Smooth muscle cell (in vitro differentiated cells): ENCODE measurements around the gene REXO4. TPM values are rescaled to one million over a fixed set of nuclear protein-coding genes. Genes with fewer than 3 reads are reported as not detected.
"Not testable (repeated sequence)": the region's sequence is repeated elsewhere in the genome, so short reads cannot be mapped to it uniquely, and the experiment has no call there.

ENCODE experiments used
- DNase-seq: peaks from one replicate; lab custom pipeline; 2025; ENCODE audit not compliant: unreplicated experiment; lab: John Stamatoyannopoulos, UW
- H2AFZ ChIP-seq: fragments of 200-600 bp; sonication (generic); 2 replicates; pipeline ENCODE4 v1.6.0; 2016; ENCODE audit warnings: antibody characterized with exemption, low read depth, mild to moderate bottlenecking
- H3F3A ChIP-seq: fragments of 200-600 bp; sonication (generic); 2 replicates; pipeline ENCODE4 v1.6.0; 2017; ENCODE audit warnings: antibody characterized with exemption, low read depth
- H3K27ac ChIP-seq: fragments of 200-600 bp; sonication (generic); 2 replicates; pipeline ENCODE4 v1.5.1; 2016; ENCODE audit warnings: low read depth, mild to moderate bottlenecking
- H3K27me3 ChIP-seq: fragments of 200-600 bp; sonication (generic); 2 replicates; pipeline ENCODE4 v1.6.1; 2016; ENCODE audit warnings: low read depth, mild to moderate bottlenecking
- H3K36me3 ChIP-seq: fragments of 200-600 bp; sonication (generic); 2 replicates; pipeline ENCODE4 v1.5.1; 2016; ENCODE audit warnings: low read depth
- H3K4me1 ChIP-seq: fragments of 200-600 bp; sonication (generic); 2 replicates; pipeline ENCODE4 v1.5.1; 2016; ENCODE audit warnings: low read depth
- H3K4me2 ChIP-seq: fragments of 200-600 bp; sonication (generic); 2 replicates; pipeline ENCODE4 v1.6.0; 2016; ENCODE audit warnings: mild to moderate bottlenecking
- H3K4me3 ChIP-seq: fragments of 200-600 bp; sonication (generic); 2 replicates; pipeline ENCODE4 v1.5.1; 2016; ENCODE audit warnings: mild to moderate bottlenecking
- H3K79me2 ChIP-seq: fragments of 200-600 bp; sonication (generic); 2 replicates; pipeline ENCODE4 v1.6.0; 2016; ENCODE audit warnings: low read depth, mild to moderate bottlenecking
- H3K9ac ChIP-seq: fragments of 200-600 bp; sonication (generic); 2 replicates; pipeline ENCODE4 v1.6.0; 2016; ENCODE audit warnings: low read depth
- H3K9me3 ChIP-seq: fragments of 200-600 bp; sonication (generic); replicated peaks from 2 replicates; pipeline ENCODE4 v1.5.1; 2016; ENCODE audit warnings: low read depth
- H4K20me1 ChIP-seq: fragments of 200-600 bp; sonication (generic); 2 replicates; pipeline ENCODE4 v1.6.0; 2016; ENCODE audit warnings: low read depth
- WGBS: methylation state at CpG from one replicate; pipeline ENCODE4 v1.1.7; 2016; ENCODE audit warnings: low lambda C conversion rate; 5-methylcytosine and 5-hydroxymethylcytosine counted together
- polyA plus RNA-seq: library from polyadenylated mRNA; unstranded; fragments of >200 nt; fragmentation: Nextera tagmentation; extraction: Ambion mirVana; gene quantifications from 2 replicates; pipeline ENCODE4 v1.2.1, GENCODE V29; 2016
- total RNA-seq: library from RNA; depleted of rRNA; stranded (reverse); fragments of >200 nt; gene quantifications from 2 replicates; pipeline ENCODE4 v1.2.3, GENCODE V29; 2014
- TF ChIP-seq, protein P1 (sequence below): fragments of 200-600 bp; sonication (generic); IDR thresholded peaks from 2 replicates; pipeline ENCODE4 v1.5.1; 2017; ENCODE audit warnings: borderline replicate concordance, mild to moderate bottlenecking, antibody characterized with exemption; ENCODE audit not compliant: insufficient read depth, poor library complexity, severe bottlenecking

REXO4 gene
- total and polyA plus RNA-seq, 2 experiments from 2014 or later = 11.5 to 18.5 TPM

GRCh38 chr9:133454943-133455673, 37.3 kb upstream of the REXO4 start:
- Histone ChIP-seq H3K36me3 (no peaks in the 10 kb centered on the region), H3K9me3 (no peaks in the 10 kb centered on the region), H3K79me2 (no peaks in the 10 kb centered on the region), H2AFZ (no peak overlapping the region), H3K4me3 (no peak overlapping the region), H3F3A (no peaks in the 10 kb centered on the region), H4K20me1 (no peaks in the 10 kb centered on the region), H3K9ac (no peak overlapping the region), H3K27ac (no peak overlapping the region), H3K4me2 (no peak overlapping the region), H3K4me1 (no peaks in the 10 kb centered on the region), H3K27me3 (no peaks in the 10 kb centered on the region)
- no peak for DNase-seq
- TF ChIP-seq, protein P1, sequence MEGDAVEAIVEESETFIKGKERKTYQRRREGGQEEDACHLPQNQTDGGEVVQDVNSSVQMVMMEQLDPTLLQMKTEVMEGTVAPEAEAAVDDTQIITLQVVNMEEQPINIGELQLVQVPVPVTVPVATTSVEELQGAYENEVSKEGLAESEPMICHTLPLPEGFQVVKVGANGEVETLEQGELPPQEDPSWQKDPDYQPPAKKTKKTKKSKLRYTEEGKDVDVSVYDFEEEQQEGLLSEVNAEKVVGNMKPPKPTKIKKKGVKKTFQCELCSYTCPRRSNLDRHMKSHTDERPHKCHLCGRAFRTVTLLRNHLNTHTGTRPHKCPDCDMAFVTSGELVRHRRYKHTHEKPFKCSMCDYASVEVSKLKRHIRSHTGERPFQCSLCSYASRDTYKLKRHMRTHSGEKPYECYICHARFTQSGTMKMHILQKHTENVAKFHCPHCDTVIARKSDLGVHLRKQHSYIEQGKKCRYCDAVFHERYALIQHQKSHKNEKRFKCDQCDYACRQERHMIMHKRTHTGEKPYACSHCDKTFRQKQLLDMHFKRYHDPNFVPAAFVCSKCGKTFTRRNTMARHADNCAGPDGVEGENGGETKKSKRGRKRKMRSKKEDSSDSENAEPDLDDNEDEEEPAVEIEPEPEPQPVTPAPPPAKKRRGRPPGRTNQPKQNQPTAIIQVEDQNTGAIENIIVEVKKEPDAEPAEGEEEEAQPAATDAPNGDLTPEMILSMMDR = no peak
- WGBS = 95% methylated on average over 20 of the region's 20 CpGs

- TF ChIP-seq, protein P1 = no peak
- Histone ChIP-seq H4K20me1 (no peaks in the 10 kb centered on the region), H3K4me2 (no peak overlapping the region), H3K27ac (no peak overlapping the region), H3K4me3 (no peak overlapping the region), H3K4me1 (no peaks in the 10 kb centered on the region), H3K36me3 (no peaks in the 10 kb centered on the region), H3K9ac (no peak overlapping the region), H3K79me2 (no peaks in the 10 kb centered on the region), H3F3A (no peaks in the 10 kb centered on the region), H3K9me3 (no peaks in the 10 kb centered on the region), H2AFZ (no peak overlapping the region), H3K27me3 (no peaks in the 10 kb centered on the region)
- WGBS = 93% methylated on average over 19 of the region's 19 CpGs
- no peak for DNase-seq
These were observed 36.5 kb upstream of the REXO4 start for GRCh38 chr9:133454325-133454724.

DNA sequence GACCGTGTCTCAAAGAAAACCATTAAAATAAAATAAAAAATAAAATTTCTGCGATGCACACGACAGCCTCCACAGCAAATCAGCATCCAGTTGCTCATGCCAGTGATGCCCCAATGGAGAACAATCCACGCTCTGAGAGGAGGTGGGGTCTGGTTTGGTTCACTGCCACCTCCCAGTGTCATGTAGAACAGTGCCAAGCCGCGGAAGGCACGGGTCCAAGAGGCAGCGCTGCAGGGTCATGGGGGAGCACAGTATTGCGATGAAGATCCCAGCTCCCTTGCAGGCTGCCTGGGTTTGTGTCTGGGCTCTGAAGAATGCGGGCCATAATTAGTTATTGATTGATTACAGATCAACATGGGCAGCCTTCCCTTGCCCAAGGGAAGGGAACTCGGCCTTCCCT, 35.8 kb upstream of the REXO4 start:
- Histone ChIP-seq H3K9ac (no peak overlapping the region), H3K4me1 (no peaks in the 10 kb centered on the region), H3K27me3 (no peaks in the 10 kb centered on the region), H3K79me2 (no peaks in the 10 kb centered on the region), H3F3A (no peaks in the 10 kb centered on the region), H3K27ac (no peak overlapping the region), H3K4me3 (no peak overlapping the region), H3K4me2 (no peak overlapping the region), H2AFZ (no peak overlapping the region), H3K9me3 (no peaks in the 10 kb centered on the region), H4K20me1 (no peaks in the 10 kb centered on the region), H3K36me3 (no peaks in the 10 kb centered on the region)
- no peak for DNase-seq
- TF ChIP-seq, protein P1 = no peak
- WGBS = 94% methylated on average over 11 of the region's 11 CpGs

- no peak overlapping the region for H2AFZ ChIP-seq
- H3K27ac ChIP-seq = no peak overlapping the region
- DNase-seq = no peak
- H3K4me3 ChIP-seq = no peak overlapping the region
- H3K4me2 ChIP-seq = no peak overlapping the region
- no peaks in the 10 kb centered on the region for H3K9me3 ChIP-seq
- TF ChIP-seq, protein P1 = no peak
- no peaks in the 10 kb centered on the region for H4K20me1 ChIP-seq
- no peaks in the 10 kb centered on the region for H3K27me3 ChIP-seq
- no peaks in the 10 kb centered on the region for H3F3A ChIP-seq
- H3K4me1 ChIP-seq = no peaks in the 10 kb centered on the region
- WGBS = 83% methylated on average over 7 of the region's 7 CpGs
- H3K36me3 ChIP-seq = no peaks in the 10 kb centered on the region
- no peaks in the 10 kb centered on the region for H3K79me2 ChIP-seq
- no peak overlapping the region for H3K9ac ChIP-seq
These were observed 34.8 kb upstream of the REXO4 start for GRCh38 chr9:133452562-133452961.

- H3K4me3 ChIP-seq, H2AFZ ChIP-seq, H3K4me1 ChIP-seq, H3K4me2 ChIP-seq, H3F3A ChIP-seq, DNase-seq, H3K9ac ChIP-seq, H3K27ac ChIP-seq, H3K9me3 ChIP-seq, H3K79me2 ChIP-seq, H4K20me1 ChIP-seq, H3K36me3 ChIP-seq, H3K27me3 ChIP-seq: not testable (repeated sequence)
- 84% methylated on average over 5 of the region's 5 CpGs for WGBS
These were observed 34.1 kb upstream of the REXO4 start for GRCh38 chr9:133451865-133452264.
